Right ventricle myocardium superior (tissue), 1 donor: ENCODE data around the gene SNAPC4. TPM values are rescaled to one million over a fixed set of nuclear protein-coding genes. Genes with fewer than 3 reads are reported as not detected.

Experiments
- ATAC-seq: fragments of 200-7000 bp; cut with Tn5 transposase; one replicate; pipeline ENCODE4 v1.9.1; 2020; ENCODE audit warnings: mild to moderate bottlenecking; ENCODE audit not compliant: poor library complexity
- DNase-seq: peaks from one replicate; pipeline ENCODE4 v3.0.0-alpha.2; 2020
- intact Hi-C: fragments of 100-400 bp; cut with DNase I; formaldehyde crosslinking; loops from one replicate; pipeline ENCODE4 v1.11.2; 2022
- long read RNA-seq: library from polyadenylated mRNA; unstranded; transcript quantifications from one replicate; pipeline ENCODE4 v2.0.0, GENCODE V29; 2021
- total RNA-seq: library from RNA; stranded (reverse); fragmentation: NEBNext Ultra II Directional; extraction: Animal tissue kit (Norgen Biotek cat#: 25700); gene quantifications from one replicate; pipeline ENCODE4 v1.2.1, GENCODE V29; 2021
- donor health status: DM: no; HTN: yes; CAD: no; lungs with severe emphysema.

The SNAPC4 gene, protein sequence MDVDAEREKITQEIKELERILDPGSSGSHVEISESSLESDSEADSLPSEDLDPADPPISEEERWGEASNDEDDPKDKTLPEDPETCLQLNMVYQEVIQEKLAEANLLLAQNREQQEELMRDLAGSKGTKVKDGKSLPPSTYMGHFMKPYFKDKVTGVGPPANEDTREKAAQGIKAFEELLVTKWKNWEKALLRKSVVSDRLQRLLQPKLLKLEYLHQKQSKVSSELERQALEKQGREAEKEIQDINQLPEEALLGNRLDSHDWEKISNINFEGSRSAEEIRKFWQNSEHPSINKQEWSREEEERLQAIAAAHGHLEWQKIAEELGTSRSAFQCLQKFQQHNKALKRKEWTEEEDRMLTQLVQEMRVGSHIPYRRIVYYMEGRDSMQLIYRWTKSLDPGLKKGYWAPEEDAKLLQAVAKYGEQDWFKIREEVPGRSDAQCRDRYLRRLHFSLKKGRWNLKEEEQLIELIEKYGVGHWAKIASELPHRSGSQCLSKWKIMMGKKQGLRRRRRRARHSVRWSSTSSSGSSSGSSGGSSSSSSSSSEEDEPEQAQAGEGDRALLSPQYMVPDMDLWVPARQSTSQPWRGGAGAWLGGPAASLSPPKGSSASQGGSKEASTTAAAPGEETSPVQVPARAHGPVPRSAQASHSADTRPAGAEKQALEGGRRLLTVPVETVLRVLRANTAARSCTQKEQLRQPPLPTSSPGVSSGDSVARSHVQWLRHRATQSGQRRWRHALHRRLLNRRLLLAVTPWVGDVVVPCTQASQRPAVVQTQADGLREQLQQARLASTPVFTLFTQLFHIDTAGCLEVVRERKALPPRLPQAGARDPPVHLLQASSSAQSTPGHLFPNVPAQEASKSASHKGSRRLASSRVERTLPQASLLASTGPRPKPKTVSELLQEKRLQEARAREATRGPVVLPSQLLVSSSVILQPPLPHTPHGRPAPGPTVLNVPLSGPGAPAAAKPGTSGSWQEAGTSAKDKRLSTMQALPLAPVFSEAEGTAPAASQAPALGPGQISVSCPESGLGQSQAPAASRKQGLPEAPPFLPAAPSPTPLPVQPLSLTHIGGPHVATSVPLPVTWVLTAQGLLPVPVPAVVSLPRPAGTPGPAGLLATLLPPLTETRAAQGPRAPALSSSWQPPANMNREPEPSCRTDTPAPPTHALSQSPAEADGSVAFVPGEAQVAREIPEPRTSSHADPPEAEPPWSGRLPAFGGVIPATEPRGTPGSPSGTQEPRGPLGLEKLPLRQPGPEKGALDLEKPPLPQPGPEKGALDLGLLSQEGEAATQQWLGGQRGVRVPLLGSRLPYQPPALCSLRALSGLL (N-terminal part only)
- total RNA-seq = 3.3 TPM
- long read RNA-seq, partial matches to known transcripts = 7 of 12 reads
- long read RNA-seq, other reads (novel, unspliced or antisense) = 5 of 12 reads

DNA sequence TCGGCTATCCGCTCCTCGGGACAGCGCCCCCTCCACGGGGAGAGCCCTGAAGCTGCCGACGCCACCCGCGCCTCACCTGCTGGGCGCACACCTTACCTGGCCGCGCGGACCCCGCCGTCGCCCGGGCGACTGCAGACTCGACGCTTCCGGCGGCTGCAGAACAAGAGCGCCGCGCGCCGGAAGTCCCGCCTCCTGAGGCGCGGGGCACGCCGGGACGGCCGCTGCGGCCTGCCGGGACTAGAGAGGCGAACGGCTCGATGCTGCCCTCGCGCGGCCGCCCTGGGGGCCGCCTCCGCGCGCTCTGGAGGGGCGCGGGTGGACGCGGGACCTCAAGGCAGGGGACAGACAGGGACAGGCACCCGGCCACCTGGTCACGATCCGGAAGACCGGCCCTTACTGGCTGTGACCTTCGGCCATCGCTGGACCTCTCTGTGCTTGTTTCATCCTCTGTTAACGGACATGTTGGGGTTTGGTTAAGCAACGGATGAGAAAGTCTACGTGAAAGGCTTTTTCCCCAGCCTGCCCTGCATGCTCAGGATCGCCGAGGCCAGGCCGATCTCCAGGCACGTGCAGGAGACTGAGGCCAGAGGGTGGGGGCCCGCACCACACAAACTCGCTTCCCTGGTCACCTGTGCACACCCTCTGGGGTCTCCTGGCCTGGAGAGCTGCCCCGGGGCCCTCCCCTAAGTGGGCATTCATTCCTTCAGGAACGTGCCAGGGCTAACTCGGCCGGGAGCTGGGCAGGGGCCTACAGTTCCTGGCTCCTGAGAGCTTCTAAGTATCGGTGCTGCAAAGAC, at the start of gene SNAPC4:
Gene SNAPC4, minus strand, starts transcription at position 133 of the 797 bp plus-strand sequence. CDS start 1,742 bp downstream, outside the sequence.
- intact Hi-C loops = no loop called here
- peak; percentile 97 for ATAC-seq
- peak; percentile 94 for DNase-seq

DNA sequence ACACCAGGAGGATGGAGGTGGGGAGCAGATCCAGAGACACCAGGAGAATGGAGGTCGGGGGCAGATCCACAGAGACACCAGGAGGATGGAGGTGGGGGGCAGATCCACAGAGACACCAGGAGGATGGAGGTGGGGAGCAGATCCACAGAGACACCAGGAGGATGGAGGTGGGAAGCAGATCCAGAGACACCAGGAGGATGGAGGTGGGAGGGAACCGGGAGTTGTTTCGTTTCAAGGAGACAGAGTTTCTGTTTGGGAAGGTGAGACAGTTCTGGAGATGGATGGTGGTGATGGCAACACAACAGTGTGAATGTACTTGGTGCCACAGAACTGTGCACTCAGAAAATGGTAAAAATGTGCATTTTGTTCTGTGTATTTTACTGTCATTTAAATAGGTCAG, 48.7 kb upstream of the SNAPC4 start:
- DNase-seq = no peak
- no peak for ATAC-seq
- intact Hi-C loops = no loop called here

DNA sequence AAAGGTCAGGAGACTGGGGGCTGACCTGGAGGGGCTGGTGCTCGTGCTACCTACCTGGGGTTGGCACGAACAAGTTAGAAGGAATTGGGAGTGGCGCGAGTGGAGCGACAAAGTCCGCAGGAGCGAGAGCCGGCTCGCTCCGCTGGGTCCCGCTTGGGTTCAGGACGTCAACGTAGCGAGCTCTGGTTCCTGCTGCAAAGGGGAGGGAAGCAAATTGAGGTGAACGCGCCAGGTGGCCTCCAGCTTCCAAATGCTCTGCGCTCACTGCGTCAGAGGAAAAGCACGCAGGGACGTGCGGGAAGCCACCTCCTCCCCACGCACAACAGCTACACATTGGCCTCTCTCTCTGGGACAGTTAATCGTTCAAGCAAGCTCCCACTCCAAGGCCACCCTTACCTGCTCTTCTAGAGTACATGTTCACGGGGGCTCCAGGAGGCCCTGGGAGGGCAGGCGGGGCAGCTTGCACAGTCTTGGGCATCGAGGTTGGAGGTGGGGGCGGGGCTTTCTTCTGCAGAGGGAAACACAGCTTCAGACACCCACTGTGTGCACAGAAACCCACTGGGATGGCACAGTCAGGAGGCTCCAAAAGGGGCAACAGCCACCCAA, 47.3 kb upstream of the SNAPC4 start:
- ATAC-seq (no peak), DNase-seq (no peak)
- intact Hi-C loops = no loop called here

DNA sequence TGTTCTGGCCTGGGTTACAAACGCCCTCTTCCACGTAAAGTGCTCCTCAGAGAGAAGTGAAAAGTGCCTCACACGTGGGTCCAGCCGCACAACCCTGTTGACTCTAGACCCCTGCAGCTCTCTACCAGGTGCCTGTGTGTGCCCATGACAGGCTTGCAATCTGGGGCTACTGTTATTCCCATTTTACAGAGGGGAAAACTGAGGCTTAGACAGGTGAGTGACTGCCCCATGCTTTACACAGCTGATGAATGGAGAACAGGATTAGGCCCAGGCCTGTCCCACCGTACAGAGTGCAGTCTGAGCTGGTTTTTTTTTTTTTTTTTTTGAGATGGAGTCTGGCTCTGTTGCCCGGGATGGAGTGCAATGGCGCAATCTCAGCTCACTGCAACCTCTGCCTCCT, 45.8 kb upstream of the SNAPC4 start:
- DNase-seq (no peak), ATAC-seq (no peak)
- intact Hi-C loops = no loop called here

DNA sequence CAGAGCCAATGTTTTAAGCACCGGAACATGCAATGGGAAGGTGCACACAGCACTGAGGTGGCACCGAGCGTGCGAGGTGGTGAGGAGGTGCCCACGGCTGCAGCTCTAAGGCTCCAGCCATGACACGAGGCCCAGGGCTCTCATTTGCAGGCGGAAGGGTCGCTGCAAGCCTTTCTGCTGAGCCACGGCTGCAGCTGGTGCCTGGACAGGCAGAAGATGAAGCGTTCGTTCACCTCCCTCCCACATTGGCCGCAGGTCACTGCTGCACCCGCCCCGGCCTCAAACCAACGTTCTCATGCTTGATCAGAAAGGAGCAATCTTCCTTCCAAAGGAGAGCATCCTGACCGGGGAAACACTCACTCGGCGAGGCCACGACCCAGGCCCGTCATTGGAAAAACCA, 44.1 kb upstream of the SNAPC4 start:
- DNase-seq (no peak), ATAC-seq (no peak)
- intact Hi-C loops = no loop called here

DNA sequence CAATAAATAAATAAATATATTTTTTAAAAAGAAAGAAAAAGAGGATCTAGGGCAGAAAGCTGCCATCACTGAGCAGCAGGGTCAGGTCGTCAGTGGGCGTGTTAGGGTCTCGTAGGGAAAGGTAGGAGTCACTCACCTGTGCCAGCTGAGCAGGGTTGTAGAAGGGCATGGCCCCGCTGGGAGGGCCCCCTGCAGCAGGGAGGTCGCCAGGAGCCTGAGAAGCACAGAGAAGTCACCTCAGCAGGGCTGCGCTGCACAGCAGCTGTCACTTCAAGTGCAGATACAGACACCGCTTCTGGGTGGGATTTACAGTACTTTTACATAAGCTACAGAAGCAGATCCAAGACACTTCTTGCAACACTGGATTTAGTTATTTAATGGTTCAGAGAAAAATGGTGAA, 43.7 kb upstream of the SNAPC4 start:
- DNase-seq (no peak), ATAC-seq (no peak)
- intact Hi-C loops = no loop called here

DNA sequence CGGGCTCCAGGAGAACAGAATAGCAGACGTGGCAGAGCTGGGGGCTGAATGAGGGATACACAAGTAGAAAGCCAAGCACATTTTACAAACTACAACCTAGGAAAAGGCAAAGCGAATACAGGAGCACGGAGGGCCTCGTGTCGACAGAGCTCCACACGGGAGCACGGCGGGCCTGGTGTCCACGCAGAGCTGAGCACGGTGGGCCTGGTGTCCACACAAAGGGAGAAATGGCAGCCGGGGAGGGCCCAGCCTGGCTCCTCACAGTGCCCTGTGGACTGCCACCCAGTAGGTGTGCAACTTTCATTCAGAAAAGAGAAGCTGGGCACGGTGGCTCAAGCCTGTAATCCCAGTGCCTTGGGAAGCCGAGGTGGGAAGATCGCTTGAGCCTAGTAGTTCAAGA, 43.1 kb upstream of the SNAPC4 start:
- intact Hi-C loops = no loop called here
- DNase-seq (no peak), ATAC-seq (no peak)

DNA sequence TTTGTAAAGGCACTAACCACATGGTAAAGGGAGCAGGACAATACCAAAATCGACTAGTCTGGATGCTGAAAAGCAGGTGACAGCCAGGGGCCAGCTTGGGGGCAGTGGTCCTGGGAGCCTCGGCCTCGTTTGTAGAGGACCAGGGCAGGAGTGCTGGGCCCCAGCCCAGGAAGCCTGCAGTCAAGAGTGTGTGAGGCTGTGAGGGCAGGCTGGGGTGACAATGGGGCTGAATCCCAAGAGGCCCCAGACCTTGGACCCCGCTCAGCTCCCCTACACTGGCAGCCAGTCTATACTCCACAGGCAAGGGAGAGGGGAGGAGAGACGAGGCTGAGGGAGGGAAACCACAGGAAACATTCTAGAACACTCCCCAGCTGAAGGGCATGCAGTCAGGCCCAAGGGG, 42.3 kb upstream of the SNAPC4 start:
- ATAC-seq (no peak), DNase-seq (no peak)
- intact Hi-C loops = no loop called here

DNA sequence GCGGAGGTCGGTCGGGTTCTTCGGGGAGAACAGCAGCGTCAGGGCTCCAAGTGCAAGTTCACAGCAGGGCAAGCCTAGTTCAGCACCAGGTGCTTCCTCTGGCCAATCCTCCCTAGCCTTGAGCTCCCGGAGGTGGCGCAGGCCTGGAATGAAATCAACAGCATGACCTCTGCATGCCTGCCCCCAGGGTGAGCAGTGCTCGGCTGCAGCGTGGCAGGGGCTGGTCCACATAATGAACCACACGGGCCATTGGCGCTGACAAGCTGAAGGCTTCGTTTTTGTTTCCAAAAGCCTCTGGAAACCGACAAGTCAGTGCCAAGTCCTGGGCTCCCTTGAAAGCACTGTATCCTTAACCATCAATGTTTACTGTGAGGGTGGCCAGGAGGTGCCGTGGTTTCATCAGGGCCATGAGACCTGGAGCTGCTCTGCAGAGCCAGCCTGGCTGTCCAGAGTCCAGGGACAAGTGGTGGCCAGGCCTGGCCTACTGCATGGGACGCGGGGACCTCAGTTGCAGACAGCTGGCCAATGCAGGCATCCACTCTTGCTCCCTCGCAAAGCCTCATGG, 41.8 kb upstream of the SNAPC4 start:
- no peak for ATAC-seq
- DNase-seq = no peak
- intact Hi-C loops = no loop called here

DNA sequence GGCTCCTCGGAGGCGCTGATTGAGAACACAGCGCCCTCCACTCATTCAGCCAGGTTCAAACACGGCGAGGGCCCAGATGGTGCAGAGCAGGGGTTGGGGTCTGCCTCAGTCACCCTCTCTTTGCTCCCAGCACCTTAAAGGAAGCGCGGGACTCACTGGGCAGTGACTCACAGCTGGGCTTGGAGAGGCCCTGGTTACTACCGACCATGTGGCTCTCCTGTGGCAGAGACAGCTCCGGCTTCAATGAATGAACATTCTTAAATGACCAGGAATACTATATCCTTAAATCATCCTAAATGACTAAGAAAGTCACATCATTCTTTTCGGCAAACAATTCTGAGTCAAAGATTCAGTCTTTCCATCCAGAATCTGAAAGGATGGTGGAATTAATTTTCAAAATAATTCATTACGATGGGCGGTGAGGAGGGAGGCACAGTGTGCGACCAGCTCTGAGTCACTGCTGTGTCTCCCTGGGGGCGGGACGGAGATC, 41.3 kb upstream of the SNAPC4 start:
- ATAC-seq (no peak), DNase-seq (no peak)
- intact Hi-C loops = no loop called here

DNA sequence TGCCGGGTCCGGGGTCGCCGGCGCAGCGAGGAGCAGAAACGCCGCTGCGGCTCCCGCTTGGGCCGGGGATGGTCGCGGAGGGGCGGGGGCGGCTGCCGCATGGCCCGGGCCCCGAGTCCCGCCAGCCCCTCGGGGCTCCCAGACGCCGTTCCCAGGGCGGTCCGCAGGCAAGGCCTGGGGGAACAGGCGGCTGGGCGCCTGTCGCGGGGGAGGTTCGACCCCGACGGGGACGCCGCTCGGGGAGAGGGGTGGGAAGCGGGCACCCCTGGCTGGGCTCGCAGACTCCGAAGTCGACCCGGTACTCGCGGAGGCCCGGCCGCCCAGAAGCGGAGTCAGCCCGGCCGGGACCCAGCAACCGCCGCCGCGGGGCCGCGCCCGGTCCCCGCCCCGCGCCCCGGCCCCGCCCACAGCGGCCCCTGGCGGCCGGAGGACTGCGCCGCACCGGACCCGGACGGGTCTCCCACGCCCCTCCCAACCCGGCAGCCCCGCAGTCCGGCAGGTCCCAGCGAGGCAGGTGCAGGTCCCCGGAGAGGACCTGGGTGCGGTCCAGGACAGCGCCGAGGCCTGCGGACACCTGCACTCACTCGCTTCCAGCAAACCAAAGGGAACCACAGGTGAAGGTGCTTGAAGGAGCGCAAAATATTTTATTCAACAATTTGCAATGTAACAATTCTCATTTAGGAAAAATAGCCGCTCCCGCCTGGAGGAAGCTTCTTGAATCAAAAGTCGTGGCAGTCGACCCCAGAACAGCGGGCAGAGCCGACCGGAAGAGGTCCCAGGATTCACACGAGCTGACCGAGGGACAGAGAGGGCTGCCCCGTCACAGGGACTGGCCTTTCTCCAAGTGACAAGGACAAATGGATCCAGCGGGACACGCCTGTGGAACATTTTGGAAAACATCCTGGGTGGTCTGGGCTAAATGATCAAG, 39.8 kb upstream of the SNAPC4 start, which contains the start of gene INPP5E:
Gene INPP5E, minus strand, starts transcription at position 365 of the 928 bp plus-strand sequence. CDS start 426 bp downstream, outside the sequence.
- ATAC-seq (peak; percentile 94), DNase-seq (peak; percentile 82)
- intact Hi-C loops = no loop called here

DNA sequence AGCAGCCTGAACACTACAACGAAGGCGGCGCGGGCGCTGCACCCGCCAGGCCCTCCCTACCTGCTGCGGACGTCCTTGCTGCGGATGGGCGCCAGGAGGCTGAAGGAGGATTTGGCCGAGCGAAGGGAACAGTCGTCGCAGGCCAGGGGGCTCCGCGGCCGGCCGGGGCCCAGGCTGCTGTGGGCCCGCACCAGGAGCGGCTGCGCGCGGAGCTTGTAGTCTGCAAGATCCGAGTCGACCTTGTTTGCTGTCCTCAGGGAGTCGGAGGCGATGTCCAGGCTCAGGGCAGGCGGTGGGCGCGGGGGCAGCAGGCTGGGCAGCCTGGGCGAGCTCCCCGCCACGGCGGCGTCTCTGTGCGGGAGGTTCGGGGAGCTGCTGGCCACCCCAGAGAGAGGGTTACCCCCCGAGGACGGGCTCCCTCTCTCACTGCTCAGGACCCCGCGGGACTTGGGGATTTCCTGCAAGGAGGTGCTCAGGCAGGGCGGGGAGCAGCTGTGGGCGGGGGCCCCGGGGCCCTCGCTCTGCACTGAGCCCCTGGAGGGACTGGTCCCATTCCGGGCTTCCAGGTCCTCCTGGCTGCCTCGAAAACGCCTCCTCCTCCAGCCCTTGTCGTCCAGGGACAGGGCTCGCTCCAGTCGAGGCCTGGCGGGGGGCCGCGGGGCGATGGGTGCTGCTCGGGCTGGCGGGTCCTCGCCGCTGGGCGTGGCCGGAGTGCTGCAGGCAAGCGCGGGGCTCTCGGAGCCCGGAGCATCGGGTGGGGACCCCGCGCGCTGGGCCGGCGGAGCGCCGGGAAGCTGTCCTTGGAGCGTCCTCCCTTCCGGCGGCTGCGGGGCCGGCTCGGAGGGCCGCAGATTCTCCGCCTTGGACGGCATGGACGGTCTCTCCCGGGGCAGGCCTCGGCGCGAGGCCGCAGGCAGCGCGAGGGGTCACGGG, 38.8 kb upstream of the SNAPC4 start:
- intact Hi-C loops = no loop called here
- peak; percentile 29 for ATAC-seq
- DNase-seq = no peak

DNA sequence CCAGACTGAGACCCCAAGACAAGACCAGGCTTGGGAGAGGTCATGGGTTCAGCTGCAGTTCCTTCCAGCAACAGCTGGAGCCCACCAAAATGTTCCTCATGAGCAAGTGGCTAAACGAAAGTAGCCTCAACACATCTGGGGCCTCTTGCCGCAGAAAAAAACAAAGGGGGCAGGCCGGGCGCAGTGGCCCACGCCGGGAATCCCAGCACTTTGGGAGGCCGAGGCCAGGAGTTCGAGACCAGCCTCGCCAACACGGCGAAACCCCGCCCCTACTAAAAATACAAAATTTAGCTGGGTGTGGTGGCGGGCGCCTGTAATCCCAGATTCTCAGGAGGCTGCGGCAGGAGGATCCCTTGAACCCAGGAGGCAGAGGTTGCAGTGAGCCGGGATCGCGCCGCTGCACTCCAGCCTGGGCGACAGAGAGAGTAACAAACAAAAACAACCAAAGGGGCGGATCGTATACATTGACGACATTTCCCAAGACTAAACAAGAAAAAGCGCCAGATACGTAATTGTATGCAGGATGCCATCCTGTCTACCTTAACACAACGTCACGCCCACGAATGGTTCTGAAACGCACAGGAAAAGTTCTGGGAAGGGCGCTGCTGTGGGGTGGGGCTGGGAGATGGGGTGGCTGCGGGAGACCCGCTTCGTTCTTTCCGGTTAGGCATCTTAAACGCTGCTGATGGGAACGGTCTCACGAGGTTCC, 38.0 kb upstream of the SNAPC4 start:
- DNase-seq = no peak
- ATAC-seq = no peak
- intact Hi-C loops = no loop called here

DNA sequence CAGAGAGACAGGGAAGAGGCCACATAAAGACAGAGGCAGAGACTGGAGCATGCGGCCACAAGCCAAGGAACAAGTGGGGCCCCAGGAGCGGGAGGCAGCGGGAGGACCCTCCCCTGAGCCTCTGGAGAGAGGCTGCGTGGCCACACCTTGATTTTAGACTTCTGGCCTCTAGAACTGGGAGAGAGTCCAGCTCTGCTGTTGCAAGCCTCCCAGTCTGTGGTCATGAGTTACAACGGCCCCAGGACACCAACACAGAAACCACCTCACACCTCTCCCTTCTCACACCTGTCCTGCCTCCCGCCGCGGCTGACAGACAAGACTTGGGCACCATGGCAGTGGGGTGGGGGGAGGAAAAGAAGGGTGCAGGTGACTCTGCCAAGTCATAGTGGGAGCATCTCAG, 37.5 kb upstream of the SNAPC4 start:
- intact Hi-C loops = no loop called here
- no peak for DNase-seq
- ATAC-seq = no peak
